IPS-15b (cell line): ENCODE results near the gene BMAL1.

Experiments used
- H3K27me3 ChIP-seq: one replicate; pipeline ENCODE4 v1.6.1; 2013; ENCODE audit warnings: low read length; ENCODE audit not compliant: control insufficient read depth, insufficient read depth
- H3K36me3 ChIP-seq: one replicate; pipeline ENCODE4 v1.6.1; 2013; ENCODE audit warnings: low read length; ENCODE audit not compliant: control insufficient read depth, insufficient read depth
- H3K4me1 ChIP-seq: one replicate; pipeline ENCODE4 v1.6.1; 2013; ENCODE audit warnings: mild to moderate bottlenecking, low read length; ENCODE audit not compliant: control insufficient read depth, insufficient read depth
- H3K4me3 ChIP-seq: one replicate; pipeline ENCODE4 v1.5.1; 2013; ENCODE audit warnings: low read depth, low read length
- H3K9ac ChIP-seq: one replicate; pipeline ENCODE4 v1.6.1; 2013; ENCODE audit warnings: low read depth, mild to moderate bottlenecking, low read length
- H3K9me3 ChIP-seq: one replicate; pipeline ENCODE4 v1.6.1; 2013; ENCODE audit warnings: mild to moderate bottlenecking, low read length; ENCODE audit not compliant: control insufficient read depth, insufficient read depth

The BMAL1 gene

DNA sequence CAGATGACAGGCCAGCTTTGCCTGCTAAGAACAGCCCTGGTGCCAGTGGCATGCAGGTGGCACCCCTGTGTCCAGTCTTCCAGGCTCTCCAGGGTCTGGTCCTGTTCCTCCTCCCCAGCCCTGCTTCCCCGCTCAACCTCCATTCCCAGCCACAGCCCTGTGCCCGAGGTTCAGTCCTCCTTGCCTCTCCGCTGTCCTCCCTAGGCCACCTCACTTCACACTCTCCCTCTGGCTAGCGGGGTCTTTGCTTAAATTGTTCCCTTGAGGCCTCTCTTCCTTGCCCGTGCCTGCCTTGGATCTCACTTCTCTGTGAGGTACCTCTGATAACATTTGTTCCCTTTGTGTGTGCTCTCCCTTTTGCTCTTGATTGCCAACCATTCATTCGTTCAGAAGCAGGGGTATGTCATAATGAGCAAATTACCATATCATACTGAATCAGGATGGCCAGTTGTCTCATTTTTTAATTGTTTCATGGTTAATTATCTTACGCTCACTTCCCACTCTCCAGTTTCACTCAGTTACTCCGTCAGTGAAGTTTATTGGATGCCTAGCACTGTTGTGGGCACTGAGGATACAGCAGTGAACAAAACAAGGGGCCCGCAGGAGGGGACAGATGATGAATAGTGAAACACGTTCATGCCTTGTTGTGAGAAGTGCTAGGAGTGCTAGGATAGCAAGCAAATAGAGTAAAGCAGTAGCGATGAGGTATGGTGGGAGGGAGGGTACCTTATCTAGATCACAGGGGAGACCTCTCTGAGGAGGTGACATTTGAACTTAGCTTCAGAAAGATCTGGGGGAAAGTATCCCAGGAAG, 7.4 kb downstream of the BMAL1 start:
- Histone ChIP-seq H3K4me3 (no peak overlapping the region), H3K9me3 (no peaks in the 10 kb centered on the region), H3K9ac (no peak overlapping the region), H3K36me3 (no peaks in the 10 kb centered on the region), H3K4me1 (peaks cover 6% of the 10 kb centered on the region), H3K27me3 (peaks cover 12% of the 10 kb centered on the region)

DNA sequence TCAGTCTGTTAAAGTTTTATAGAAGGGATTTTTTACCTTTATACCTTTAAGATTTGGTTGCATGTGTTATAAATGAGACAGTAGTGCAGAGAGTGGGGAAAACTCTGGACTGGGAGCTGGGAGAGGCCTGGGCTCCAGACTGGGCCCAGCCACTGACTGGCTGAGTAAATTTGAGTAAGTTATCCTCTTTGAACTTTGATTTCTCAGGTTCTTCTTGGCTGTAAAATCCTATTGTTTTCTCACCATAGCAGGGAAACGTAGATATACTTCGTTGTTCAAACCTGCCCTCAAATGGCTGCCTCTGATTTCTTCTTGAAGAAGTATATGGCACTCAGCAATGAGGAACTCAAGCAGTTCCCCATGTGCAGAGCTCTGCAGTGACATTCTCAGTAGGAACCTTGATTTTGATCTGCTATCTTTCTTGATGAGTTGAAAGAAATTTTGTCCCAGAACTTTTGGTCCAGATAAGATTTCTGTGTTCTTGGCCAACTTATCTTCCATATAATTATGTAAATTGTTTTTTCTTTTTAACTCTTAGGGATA, 8.8 kb downstream of the BMAL1 start:
- Histone ChIP-seq H3K9me3 (no peaks in the 10 kb centered on the region), H3K9ac (no peak overlapping the region), H3K36me3 (no peaks in the 10 kb centered on the region), H3K4me3 (no peak overlapping the region), H3K27me3 (no peaks in the 10 kb centered on the region), H3K4me1 (peaks cover 6% of the 10 kb centered on the region)

DNA sequence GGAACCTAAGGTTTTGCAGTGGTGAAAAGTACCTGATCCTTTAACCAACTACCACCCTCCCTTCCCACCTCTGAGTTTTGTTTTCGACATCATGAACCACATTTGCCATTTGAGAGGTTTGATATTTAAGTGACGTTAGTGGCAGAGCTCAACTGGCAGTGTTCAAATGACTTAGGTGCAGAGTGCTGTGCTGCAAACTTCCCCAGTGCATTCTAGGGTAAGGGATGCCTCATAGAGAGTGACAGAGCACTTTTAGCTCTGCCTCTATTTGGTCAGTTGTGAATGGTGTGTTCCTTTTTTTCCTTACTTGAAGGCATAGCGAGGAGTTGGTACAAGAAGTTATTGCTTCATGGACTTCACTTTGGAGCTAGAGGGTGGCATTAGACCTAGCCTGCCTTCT, 9.4 kb downstream of the BMAL1 start:
- H3K9me3 ChIP-seq, result no peaks in the 10 kb centered on the region
- no peak overlapping the region for H3K9ac ChIP-seq
- no peak overlapping the region for H3K4me3 ChIP-seq
- no peaks in the 10 kb centered on the region for H3K36me3 ChIP-seq
- no peaks in the 10 kb centered on the region for H3K27me3 ChIP-seq
- peaks cover 6% of the 10 kb centered on the region for H3K4me1 ChIP-seq

DNA sequence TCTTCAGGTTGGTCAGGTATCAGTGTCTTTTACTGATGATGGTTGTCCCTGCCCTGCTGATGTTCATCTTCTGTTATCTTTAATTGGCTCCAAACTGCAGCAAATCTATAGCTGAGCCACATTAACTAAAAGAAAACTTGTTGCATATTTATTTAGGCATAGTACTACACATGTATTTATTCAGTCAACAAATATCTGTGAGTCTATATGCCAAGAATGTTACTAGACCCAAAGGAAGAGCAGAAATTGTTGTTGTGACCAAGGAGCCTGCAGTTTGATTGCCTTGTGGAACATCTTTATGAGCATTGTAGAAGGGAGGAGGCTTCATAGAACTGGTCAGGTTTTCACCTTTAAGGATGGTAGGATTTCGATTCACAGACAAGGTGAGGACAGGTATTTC, 10.1 kb downstream of the BMAL1 start:
- no peaks in the 10 kb centered on the region for H3K9me3 ChIP-seq
- no peaks in the 10 kb centered on the region for H3K36me3 ChIP-seq
- peaks cover 8% of the 10 kb centered on the region for H3K4me1 ChIP-seq
- H3K4me3 ChIP-seq, result no peak overlapping the region
- no peak overlapping the region for H3K9ac ChIP-seq
- H3K27me3 ChIP-seq, result no peaks in the 10 kb centered on the region

DNA sequence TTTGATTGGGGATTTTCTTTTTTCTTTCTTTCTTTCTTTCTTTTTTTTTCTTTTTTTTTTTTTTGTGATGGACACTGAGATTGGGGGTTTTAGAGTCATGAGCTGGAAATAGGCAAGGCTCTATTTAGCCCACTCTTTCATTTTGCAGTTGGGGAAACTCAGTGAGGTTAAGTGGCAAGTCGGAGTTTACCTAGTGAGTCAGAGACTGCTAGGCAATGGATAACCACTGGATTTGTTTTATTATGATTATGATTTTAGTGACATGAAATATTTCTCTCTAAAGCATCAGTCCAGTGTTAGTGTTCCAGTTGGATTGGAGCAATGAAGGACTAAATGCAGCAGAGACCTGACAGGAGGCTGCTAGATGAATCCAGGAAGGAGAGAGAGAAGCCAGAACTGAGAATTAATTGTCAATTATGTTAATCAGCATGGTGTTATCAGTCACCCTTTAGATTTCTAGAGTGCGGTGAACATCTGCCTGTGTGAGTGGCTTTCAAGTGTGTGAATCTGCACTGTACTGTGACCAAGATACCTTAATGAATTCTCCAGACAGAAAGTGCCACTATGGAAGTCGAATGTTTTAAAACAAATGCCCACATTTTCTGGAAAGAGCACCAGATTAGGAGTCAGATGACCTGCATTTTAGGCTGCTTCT, 10.9 kb downstream of the BMAL1 start:
- no peaks in the 10 kb centered on the region for H3K36me3 ChIP-seq
- no peaks in the 10 kb centered on the region for H3K9me3 ChIP-seq
- H3K27me3 ChIP-seq, result no peaks in the 10 kb centered on the region
- H3K9ac ChIP-seq, result no peak overlapping the region
- H3K4me3 ChIP-seq, result no peak overlapping the region
- peaks cover 4% of the 10 kb centered on the region for H3K4me1 ChIP-seq

DNA sequence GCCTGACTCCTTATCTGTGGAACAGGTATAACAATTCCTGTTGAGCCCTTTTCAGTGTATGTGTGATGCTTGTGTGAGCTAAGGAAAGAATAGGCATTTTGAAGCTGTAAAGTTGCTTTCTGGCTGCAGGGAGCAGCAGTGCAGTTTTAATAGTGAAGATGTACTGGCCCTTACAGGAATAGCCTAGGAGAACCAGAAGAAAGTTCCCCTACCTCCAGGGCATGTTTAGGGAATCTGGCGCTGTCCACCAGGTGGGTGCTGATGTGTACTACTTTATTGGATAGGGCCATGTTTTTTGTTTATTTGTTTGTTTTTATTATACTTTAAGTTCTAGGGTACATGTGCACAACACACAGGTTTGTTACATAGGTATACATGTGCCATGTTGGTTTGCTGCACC, 11.5 kb downstream of the BMAL1 start:
- peaks cover 4% of the 10 kb centered on the region for H3K4me1 ChIP-seq
- H3K36me3 ChIP-seq, result no peaks in the 10 kb centered on the region
- H3K4me3 ChIP-seq, result no peak overlapping the region
- no peaks in the 10 kb centered on the region for H3K27me3 ChIP-seq
- H3K9me3 ChIP-seq, result no peaks in the 10 kb centered on the region
- no peak overlapping the region for H3K9ac ChIP-seq

DNA sequence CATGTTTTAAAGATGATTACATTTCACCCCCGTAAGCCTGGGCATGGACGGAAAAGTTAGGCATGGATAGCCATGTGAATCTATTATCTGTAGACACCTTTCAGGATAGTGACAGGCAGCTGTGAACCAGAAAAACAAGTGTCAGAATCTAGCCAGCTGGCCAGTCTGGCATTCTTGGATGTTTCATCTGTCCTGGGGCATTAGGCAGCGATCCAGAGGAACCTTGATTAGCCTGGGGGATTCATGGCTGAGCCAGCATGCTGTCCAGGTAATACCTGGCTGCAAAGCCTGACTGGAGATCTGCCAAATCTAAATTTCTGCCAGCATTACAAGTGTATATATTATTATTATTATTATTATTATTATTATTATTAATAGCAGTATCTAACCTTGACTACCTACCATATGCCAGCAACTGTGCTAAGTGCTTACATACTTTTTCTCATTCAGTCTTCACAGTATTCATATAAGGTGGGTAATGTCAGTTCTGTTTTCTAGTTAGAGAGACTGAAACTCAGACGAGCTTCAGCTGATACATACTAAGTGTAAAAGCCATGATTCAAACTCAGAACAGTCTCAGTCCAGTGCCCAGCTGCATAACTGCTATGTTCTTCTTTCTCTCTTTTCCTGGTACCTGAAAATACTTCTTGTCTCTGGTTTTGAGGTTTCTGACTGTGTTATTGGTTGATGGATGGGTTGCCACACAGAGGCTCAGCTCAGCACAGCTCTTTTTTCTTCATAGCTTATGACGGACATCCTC, 12.8 kb downstream of the BMAL1 start:
- Histone ChIP-seq H3K4me1 (peaks cover 2% of the 10 kb centered on the region), H3K9ac (no peak overlapping the region), H3K4me3 (no peak overlapping the region), H3K27me3 (no peaks in the 10 kb centered on the region), H3K36me3 (no peaks in the 10 kb centered on the region), H3K9me3 (no peaks in the 10 kb centered on the region)

DNA sequence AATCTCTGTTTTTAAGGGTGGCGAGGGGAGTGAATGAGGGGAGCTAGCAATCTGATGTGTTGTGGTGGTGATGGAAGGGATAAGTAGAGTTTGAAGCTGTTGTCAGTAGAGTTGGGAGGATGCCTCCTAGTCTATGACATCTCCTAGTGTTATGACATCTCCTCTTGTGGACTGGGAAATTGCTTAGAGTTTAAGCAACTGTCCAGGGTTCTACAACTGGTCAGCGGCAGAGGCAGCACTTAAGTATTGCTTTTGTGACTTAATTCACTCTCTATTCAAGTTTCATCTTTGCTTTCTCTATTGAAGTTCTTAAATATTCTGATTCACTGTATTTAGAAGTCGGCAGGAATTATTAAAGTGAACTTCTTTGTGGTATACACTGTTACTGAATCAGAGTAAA, 13.8 kb downstream of the BMAL1 start:
- Histone ChIP-seq H3K9ac (no peak overlapping the region), H3K27me3 (no peaks in the 10 kb centered on the region), H3K4me1 (peaks cover 2% of the 10 kb centered on the region), H3K4me3 (no peak overlapping the region), H3K9me3 (no peaks in the 10 kb centered on the region), H3K36me3 (no peaks in the 10 kb centered on the region)

DNA sequence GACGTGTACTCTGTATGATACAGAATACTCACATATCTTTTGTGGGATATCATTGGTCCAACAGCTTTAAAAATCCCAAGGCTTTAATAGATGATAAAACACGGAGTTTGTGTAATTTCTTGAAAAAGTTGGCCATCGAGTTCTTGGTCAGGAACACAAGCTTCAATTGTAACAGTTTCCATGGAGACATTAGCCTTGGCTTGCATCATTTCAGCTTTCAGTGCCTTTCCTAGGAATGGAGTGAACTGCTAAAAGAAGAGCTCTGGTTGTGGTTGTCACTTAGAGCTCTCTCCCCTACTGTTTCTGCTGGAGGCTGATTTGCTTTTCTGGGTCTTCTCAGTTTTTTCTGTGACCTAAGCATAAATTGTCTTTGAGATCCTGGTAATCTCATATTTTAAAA, 14.2 kb downstream of the BMAL1 start:
- no peak overlapping the region for H3K4me3 ChIP-seq
- no peaks in the 10 kb centered on the region for H3K36me3 ChIP-seq
- H3K9me3 ChIP-seq, result no peaks in the 10 kb centered on the region
- peaks cover 2% of the 10 kb centered on the region for H3K4me1 ChIP-seq
- H3K27me3 ChIP-seq, result no peaks in the 10 kb centered on the region
- H3K9ac ChIP-seq, result no peak overlapping the region

DNA sequence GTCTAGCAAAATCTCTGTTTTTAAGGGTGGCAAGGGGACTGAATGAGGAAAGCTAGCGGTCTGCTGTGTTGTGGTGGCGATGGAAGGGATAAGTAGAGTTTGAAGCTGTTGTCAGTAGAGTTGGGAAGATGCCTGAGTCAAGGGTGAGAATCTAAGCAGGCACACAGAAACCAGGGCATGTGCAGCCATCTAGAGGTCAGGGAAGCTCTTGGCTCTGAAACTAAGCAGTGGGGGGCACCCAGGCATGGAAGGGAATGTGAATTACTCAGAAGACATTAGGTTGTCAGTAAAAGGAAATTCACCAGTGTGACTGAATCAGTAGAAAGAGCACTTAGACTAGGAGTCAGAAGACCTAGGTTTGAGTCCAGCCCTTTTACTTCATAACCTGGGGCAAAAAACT, 15.4 kb downstream of the BMAL1 start:
- Histone ChIP-seq H3K27me3 (no peaks in the 10 kb centered on the region), H3K4me3 (no peak overlapping the region)

DNA sequence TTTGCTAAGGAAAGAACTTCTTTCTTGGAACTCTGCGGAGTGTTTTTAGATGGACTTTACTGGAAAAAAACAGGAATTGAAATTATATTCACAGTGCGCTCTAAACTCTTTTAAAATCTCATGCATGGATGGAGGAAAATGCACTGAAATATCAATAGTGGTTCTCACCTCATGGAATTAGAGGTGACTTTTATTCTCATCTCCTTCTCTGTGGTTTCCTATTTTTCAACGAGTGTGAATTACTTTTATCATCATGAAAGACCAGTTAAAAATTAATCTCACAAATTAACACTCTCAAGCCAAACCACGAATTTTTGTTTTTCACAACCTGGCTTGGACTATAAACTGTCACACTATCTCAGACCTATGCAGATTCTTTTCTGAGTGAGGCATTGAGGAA, 16.6 kb downstream of the BMAL1 start:
- Histone ChIP-seq H3K27me3 (no peaks in the 10 kb centered on the region), H3K9me3 (no peaks in the 10 kb centered on the region), H3K4me3 (no peak overlapping the region), H3K9ac (no peak overlapping the region), H3K36me3 (no peaks in the 10 kb centered on the region), H3K4me1 (peaks cover 2% of the 10 kb centered on the region)

More for the DNA sequence above, 15.4 kb downstream of the BMAL1 start:
- H3K9ac ChIP-seq, result no peak overlapping the region
- peaks cover 2% of the 10 kb centered on the region for H3K4me1 ChIP-seq
- H3K9me3 ChIP-seq, result no peaks in the 10 kb centered on the region
- no peaks in the 10 kb centered on the region for H3K36me3 ChIP-seq
